ENCODE results near the gene PCGF6.
"Not testable (repeated sequence)": the region's sequence is repeated elsewhere in the genome, so short reads cannot be mapped to it uniquely, and the experiment has no call there.

The PCGF6 gene

GRCh38 chr10:103367782-103368518 is 17.0 kb upstream of the PCGF6 start, which contains the start of gene TAF5:
TSS of gene TAF5 (plus strand) at chr10:103367976. CDS start at chr10:103367990, 14 bp downstream.
- Histone ChIP-seq H3K9me3 (ENCODE audit: control insufficient read depth in 1 of 2, low read length in 2 of 2) (no peaks in the 10 kb centered on the region), H3K9ac (ENCODE audit: low read depth in 1 of 2, low read length in 2 of 2) (peak within 1 kb of the TSS; percentile 70 to 82), H3K4me1 (ENCODE audit: control insufficient read depth in 1 of 2, insufficient read depth in 2 of 2, low read length in 2 of 2) (peaks cover 0 to 6% of the 10 kb centered on the region in 2 donors), H3K36me3 (ENCODE audit: control insufficient read depth in 1 of 2, insufficient read depth in 2 of 2, low read length in 2 of 2) (no peaks in the 10 kb centered on the region), H3K27me3 (ENCODE audit: control insufficient read depth in 1 of 2, insufficient read depth in 2 of 2, low read length in 2 of 2) (no peaks in the 10 kb centered on the region), H3K27ac (ENCODE audit: low read depth, low read length) (peak within 1 kb of the TSS; percentile 94), H3K4me3 (ENCODE audit: low read depth in 1 of 2, low read length in 2 of 2) (peak within 1 kb of the TSS; percentile 80 to 94)

GRCh38 chr10:103367379-103367781 is 16.4 kb upstream of the PCGF6 start:
- H3K36me3 ChIP-seq (ENCODE audit: control insufficient read depth in 1 of 2, insufficient read depth in 2 of 2, low read length in 2 of 2): no peaks in the 10 kb centered on the region

GRCh38 chr10:103360791-103361190 is 9.9 kb upstream of the PCGF6 start:
- H3K36me3 ChIP-seq (ENCODE audit: control insufficient read depth in 1 of 2, insufficient read depth in 2 of 2, low read length in 2 of 2); H3K27ac ChIP-seq (ENCODE audit: low read depth, low read length); H3K4me1 ChIP-seq (ENCODE audit: control insufficient read depth in 1 of 2, insufficient read depth in 2 of 2, low read length in 2 of 2); H3K4me3 ChIP-seq (ENCODE audit: low read depth in 1 of 2, low read length in 2 of 2); H3K27me3 ChIP-seq (ENCODE audit: control insufficient read depth in 1 of 2, insufficient read depth in 2 of 2, low read length in 2 of 2); H3K9ac ChIP-seq (ENCODE audit: low read depth in 1 of 2, low read length in 2 of 2); H3K9me3 ChIP-seq (ENCODE audit: control insufficient read depth in 1 of 2, low read length in 2 of 2): not testable (repeated sequence)

More at GRCh38 chr10:103367379-103367781, 16.4 kb upstream of the PCGF6 start:
- peak overlapping the region; percentile 94 for H3K27ac ChIP-seq (ENCODE audit: low read depth, low read length)
- no peaks in the 10 kb centered on the region for H3K9me3 ChIP-seq (ENCODE audit: control insufficient read depth in 1 of 2, low read length in 2 of 2)
- H3K27me3 ChIP-seq (ENCODE audit: control insufficient read depth in 1 of 2, insufficient read depth in 2 of 2, low read length in 2 of 2): no peaks in the 10 kb centered on the region
- H3K9ac ChIP-seq (ENCODE audit: low read depth in 1 of 2, low read length in 2 of 2): peak overlapping the region; percentile 70 to 82
- peak overlapping the region; percentile 80 to 94 for H3K4me3 ChIP-seq (ENCODE audit: low read depth in 1 of 2, low read length in 2 of 2)
- H3K4me1 ChIP-seq (ENCODE audit: control insufficient read depth in 1 of 2, insufficient read depth in 2 of 2, low read length in 2 of 2): peaks cover 0 to 6% of the 10 kb centered on the region in 2 donors

- not testable (repeated sequence) for H3K9ac ChIP-seq (ENCODE audit: low read depth in 1 of 2, low read length in 2 of 2); H3K9me3 ChIP-seq (ENCODE audit: control insufficient read depth in 1 of 2, low read length in 2 of 2); H3K4me1 ChIP-seq (ENCODE audit: control insufficient read depth in 1 of 2, insufficient read depth in 2 of 2, low read length in 2 of 2); H3K27me3 ChIP-seq (ENCODE audit: control insufficient read depth in 1 of 2, insufficient read depth in 2 of 2, low read length in 2 of 2); H3K27ac ChIP-seq (ENCODE audit: low read depth, low read length); H3K36me3 ChIP-seq (ENCODE audit: control insufficient read depth in 1 of 2, insufficient read depth in 2 of 2, low read length in 2 of 2)
- peak overlapping the region in 1 of 2 donors; percentile 32 for H3K4me3 ChIP-seq (ENCODE audit: low read depth in 1 of 2, low read length in 2 of 2)
Measured at GRCh38 chr10:103359493-103359892, 8.6 kb upstream of the PCGF6 start.

- H3K27ac ChIP-seq (ENCODE audit: low read depth, low read length): no peak overlapping the region
- H3K9ac ChIP-seq (ENCODE audit: low read depth in 1 of 2, low read length in 2 of 2): no peak overlapping the region
- H3K27me3 ChIP-seq (ENCODE audit: control insufficient read depth in 1 of 2, insufficient read depth in 2 of 2, low read length in 2 of 2): no peaks in the 10 kb centered on the region
- H3K4me1 ChIP-seq (ENCODE audit: control insufficient read depth in 1 of 2, insufficient read depth in 2 of 2, low read length in 2 of 2): no peaks in the 10 kb centered on the region
- H3K36me3 ChIP-seq (ENCODE audit: control insufficient read depth in 1 of 2, insufficient read depth in 2 of 2, low read length in 2 of 2): no peaks in the 10 kb centered on the region
- H3K9me3 ChIP-seq (ENCODE audit: control insufficient read depth in 1 of 2, low read length in 2 of 2): no peaks in the 10 kb centered on the region
- H3K4me3 ChIP-seq (ENCODE audit: low read depth in 1 of 2, low read length in 2 of 2): no peak overlapping the region
Measured at GRCh38 chr10:103355906-103356599, 5.1 kb upstream of the PCGF6 start.

GRCh38 chr10:103354567-103354966 is 3.6 kb upstream of the PCGF6 start:
- H3K36me3 ChIP-seq (ENCODE audit: control insufficient read depth in 1 of 2, insufficient read depth in 2 of 2, low read length in 2 of 2); H3K27me3 ChIP-seq (ENCODE audit: control insufficient read depth in 1 of 2, insufficient read depth in 2 of 2, low read length in 2 of 2); H3K4me3 ChIP-seq (ENCODE audit: low read depth in 1 of 2, low read length in 2 of 2); H3K4me1 ChIP-seq (ENCODE audit: control insufficient read depth in 1 of 2, insufficient read depth in 2 of 2, low read length in 2 of 2); H3K9ac ChIP-seq (ENCODE audit: low read depth in 1 of 2, low read length in 2 of 2); H3K27ac ChIP-seq (ENCODE audit: low read depth, low read length); H3K9me3 ChIP-seq (ENCODE audit: control insufficient read depth in 1 of 2, low read length in 2 of 2): not testable (repeated sequence)

GRCh38 chr10:103353281-103353680 is 2.3 kb upstream of the PCGF6 start:
- H3K27ac ChIP-seq (ENCODE audit: low read depth, low read length): no peak overlapping the region
- H3K9me3 ChIP-seq (ENCODE audit: control insufficient read depth in 1 of 2, low read length in 2 of 2): no peaks in the 10 kb centered on the region

GRCh38 chr10:103350175-103350516 is 794 bp downstream of the PCGF6 start:
- no peak overlapping the region for H3K27ac ChIP-seq (ENCODE audit: low read depth, low read length)
- H3K9me3 ChIP-seq (ENCODE audit: control insufficient read depth in 1 of 2, low read length in 2 of 2): no peaks in the 10 kb centered on the region
- H3K4me1 ChIP-seq (ENCODE audit: control insufficient read depth in 1 of 2, insufficient read depth in 2 of 2, low read length in 2 of 2): peaks cover 0 to 3% of the 10 kb centered on the region in 2 donors

More at GRCh38 chr10:103353281-103353680, 2.3 kb upstream of the PCGF6 start:
- peaks cover 0 to 3% of the 10 kb centered on the region in 2 donors for H3K36me3 ChIP-seq (ENCODE audit: control insufficient read depth in 1 of 2, insufficient read depth in 2 of 2, low read length in 2 of 2)
- no peak overlapping the region for H3K9ac ChIP-seq (ENCODE audit: low read depth in 1 of 2, low read length in 2 of 2)
- no peaks in the 10 kb centered on the region for H3K27me3 ChIP-seq (ENCODE audit: control insufficient read depth in 1 of 2, insufficient read depth in 2 of 2, low read length in 2 of 2)
- H3K4me3 ChIP-seq (ENCODE audit: low read depth in 1 of 2, low read length in 2 of 2): no peak overlapping the region
- peaks cover 0 to 3% of the 10 kb centered on the region in 2 donors for H3K4me1 ChIP-seq (ENCODE audit: control insufficient read depth in 1 of 2, insufficient read depth in 2 of 2, low read length in 2 of 2)

GRCh38 chr10:103336370-103336769 is 14.6 kb downstream of the PCGF6 start:
- Histone ChIP-seq H3K9ac (ENCODE audit: low read depth in 1 of 2, low read length in 2 of 2) (no peak overlapping the region), H3K4me1 (ENCODE audit: control insufficient read depth in 1 of 2, insufficient read depth in 2 of 2, low read length in 2 of 2) (no peaks in the 10 kb centered on the region), H3K36me3 (ENCODE audit: control insufficient read depth in 1 of 2, insufficient read depth in 2 of 2, low read length in 2 of 2) (peaks cover 0 to 25% of the 10 kb centered on the region in 2 donors), H3K9me3 (ENCODE audit: control insufficient read depth in 1 of 2, low read length in 2 of 2) (no peaks in the 10 kb centered on the region), H3K27me3 (ENCODE audit: control insufficient read depth in 1 of 2, insufficient read depth in 2 of 2, low read length in 2 of 2) (no peaks in the 10 kb centered on the region), H3K27ac (ENCODE audit: low read depth, low read length) (no peak overlapping the region), H3K4me3 (ENCODE audit: low read depth in 1 of 2, low read length in 2 of 2) (no peak overlapping the region)

More at GRCh38 chr10:103350175-103350516, 794 bp downstream of the PCGF6 start:
- H3K27me3 ChIP-seq (ENCODE audit: control insufficient read depth in 1 of 2, insufficient read depth in 2 of 2, low read length in 2 of 2): no peaks in the 10 kb centered on the region
- H3K4me3 ChIP-seq (ENCODE audit: low read depth in 1 of 2, low read length in 2 of 2): peak overlapping the region; percentile 80 to 88
- H3K9ac ChIP-seq (ENCODE audit: low read depth in 1 of 2, low read length in 2 of 2): peak overlapping the region in 1 of 2 donors; percentile 71
- peaks cover 0 to 16% of the 10 kb centered on the region in 2 donors for H3K36me3 ChIP-seq (ENCODE audit: control insufficient read depth in 1 of 2, insufficient read depth in 2 of 2, low read length in 2 of 2)

GRCh38 chr10:103334567-103334966 is 16.4 kb downstream of the PCGF6 start:
- H3K36me3 ChIP-seq (ENCODE audit: control insufficient read depth in 1 of 2, insufficient read depth in 2 of 2, low read length in 2 of 2): peaks cover 0 to 36% of the 10 kb centered on the region in 2 donors
- H3K4me3 ChIP-seq (ENCODE audit: low read depth in 1 of 2, low read length in 2 of 2): no peak overlapping the region
- H3K27me3 ChIP-seq (ENCODE audit: control insufficient read depth in 1 of 2, insufficient read depth in 2 of 2, low read length in 2 of 2): no peaks in the 10 kb centered on the region
- no peak overlapping the region for H3K27ac ChIP-seq (ENCODE audit: low read depth, low read length)
- no peak overlapping the region for H3K9ac ChIP-seq (ENCODE audit: low read depth in 1 of 2, low read length in 2 of 2)
- H3K9me3 ChIP-seq (ENCODE audit: control insufficient read depth in 1 of 2, low read length in 2 of 2): no peaks in the 10 kb centered on the region
- H3K4me1 ChIP-seq (ENCODE audit: control insufficient read depth in 1 of 2, insufficient read depth in 2 of 2, low read length in 2 of 2): no peaks in the 10 kb centered on the region

Measured in duodenal mucosa (tissue), 2 donors.